T-helper 1 cell treated with Interleukin-12 subunit alpha and Interleukin-12 subunit beta and Interleukin-4 antibody, amounts not matched to agents 30 μg/mL and 1 μg/mL, for 36 hours (primary cell): ENCODE measurements around the gene LRRC75B.
"Not testable (repeated sequence)": the region's sequence is repeated elsewhere in the genome, so short reads cannot be mapped to it uniquely, and the experiment has no call there.

Experiments used
- H3K27ac Mint-ChIP-seq: one replicate; pipeline ENCODE4 v1.8.0; 2021; ENCODE audit warnings: mild to moderate bottlenecking, mixed read lengths
- H3K27me3 Mint-ChIP-seq: one replicate; pipeline ENCODE4 v1.8.0; 2021; ENCODE audit warnings: low read depth, mixed read lengths
- H3K36me3 Mint-ChIP-seq: one replicate; pipeline ENCODE4 v1.8.0; 2021; ENCODE audit warnings: low read depth, mixed read lengths
- H3K4me1 Mint-ChIP-seq: one replicate; pipeline ENCODE4 v1.8.0; 2021; ENCODE audit warnings: low read depth, mixed read lengths
- H3K4me3 Mint-ChIP-seq: one replicate; pipeline ENCODE4 v1.8.0; 2021; ENCODE audit warnings: mild to moderate bottlenecking, moderate library complexity, mixed read lengths
- H3K9me3 Mint-ChIP-seq: one replicate; pipeline ENCODE4 v1.8.0; 2021; ENCODE audit warnings: mixed read lengths

LRRC75B gene

DNA sequence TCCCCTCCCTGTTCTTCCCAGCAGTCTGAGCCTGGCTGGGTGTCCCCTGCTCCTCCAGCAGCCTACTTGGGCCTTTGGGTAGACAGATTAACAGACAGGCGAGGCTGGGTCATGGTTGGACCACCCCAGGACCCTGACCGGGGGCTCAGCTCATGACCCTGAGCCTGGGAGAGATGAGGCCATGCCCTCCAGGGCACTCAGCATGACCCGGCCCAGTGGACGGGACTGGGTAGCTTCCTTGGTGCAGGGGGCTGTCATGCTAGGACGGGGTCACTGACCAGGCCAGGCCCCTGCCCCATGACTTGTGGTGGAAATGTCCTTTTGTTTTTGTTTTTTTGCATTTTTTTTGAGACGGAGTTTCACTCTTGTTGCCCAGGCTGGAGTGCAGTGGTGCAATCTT lies 15.5 kb upstream of the LRRC75B start:
- Mint-ChIP-seq H3K4me3 (peak overlapping the region; percentile 86), H3K4me1 (peaks cover 28% of the 10 kb centered on the region), H3K27ac (peak overlapping the region; percentile 98)
- H3K36me3 Mint-ChIP-seq, H3K27me3 Mint-ChIP-seq, H3K9me3 Mint-ChIP-seq: not testable (repeated sequence)

DNA sequence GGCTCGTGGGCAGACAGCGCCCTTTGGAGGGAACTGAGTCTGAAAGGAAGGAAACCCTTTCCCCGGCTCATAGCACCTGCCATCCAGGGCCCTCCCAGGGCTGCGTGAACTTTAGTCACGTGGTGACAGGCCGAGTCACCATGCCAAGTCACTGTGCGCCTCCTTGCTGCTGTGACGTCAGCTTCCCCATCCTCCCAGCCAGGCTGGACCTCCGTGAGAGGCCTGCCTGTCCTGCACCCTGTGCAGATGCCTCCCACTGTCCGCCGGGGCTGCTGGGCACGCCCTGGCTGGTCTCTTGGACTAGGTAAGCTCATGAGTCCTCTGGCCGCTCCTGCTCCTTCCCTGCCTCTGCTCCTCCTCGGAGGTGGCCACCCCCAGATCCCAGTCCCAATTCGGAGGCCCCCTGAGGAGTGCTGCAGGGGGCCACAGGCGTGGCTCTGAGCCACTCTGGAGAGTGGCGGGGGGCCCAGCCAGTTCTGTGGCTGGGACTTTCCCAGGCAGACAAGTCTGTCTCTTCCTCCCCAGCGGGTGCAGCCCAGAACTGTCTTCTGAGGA lies 14.6 kb upstream of the LRRC75B start:
- Mint-ChIP-seq H3K4me1 (peaks cover 32% of the 10 kb centered on the region), H3K4me3 (peak overlapping the region; percentile 86), H3K27ac (peak overlapping the region; percentile 98)
- H3K27me3 Mint-ChIP-seq, H3K36me3 Mint-ChIP-seq, H3K9me3 Mint-ChIP-seq: not testable (repeated sequence)

DNA sequence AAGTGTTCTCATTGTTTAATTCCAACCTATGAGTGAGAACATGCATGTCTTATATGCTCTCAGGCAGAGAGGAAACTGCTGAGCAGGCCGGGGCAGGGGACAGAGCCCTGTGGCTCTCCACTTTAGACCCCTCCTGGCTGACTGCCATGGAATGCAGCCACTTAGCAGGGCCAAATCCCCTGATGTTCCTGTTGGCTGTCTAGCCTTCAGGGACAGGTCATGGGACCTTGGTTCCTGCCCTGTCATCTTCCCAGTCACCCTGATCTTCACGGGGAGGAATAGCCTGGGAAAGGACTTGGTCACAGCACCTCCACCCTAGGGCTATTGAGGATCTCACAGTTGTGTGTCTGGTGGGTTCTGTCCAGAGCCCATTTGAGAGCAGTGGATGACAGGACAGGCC lies 13.5 kb upstream of the LRRC75B start:
- not testable (repeated sequence) for H3K36me3 Mint-ChIP-seq, H3K27me3 Mint-ChIP-seq, H3K9me3 Mint-ChIP-seq, H3K4me3 Mint-ChIP-seq
- Mint-ChIP-seq H3K27ac (peak overlapping the region; percentile 36), H3K4me1 (peaks cover 34% of the 10 kb centered on the region)

- H3K27me3 Mint-ChIP-seq, H3K36me3 Mint-ChIP-seq, H3K9me3 Mint-ChIP-seq: not testable (repeated sequence)
- H3K27ac Mint-ChIP-seq = peak overlapping the region; percentile 84
- peak overlapping the region; percentile 71 for H3K4me3 Mint-ChIP-seq
- peaks cover 33% of the 10 kb centered on the region for H3K4me1 Mint-ChIP-seq
These were observed 11.1 kb upstream of the LRRC75B start for GRCh38 chr22:24603770-24604629.

GRCh38 chr22:24602847-24603769 lies 10.2 kb upstream of the LRRC75B start, which contains the start of gene GGT1:
Gene GGT1 (plus strand): TSS chr22:24603193. CDS start chr22:24611082, 7,889 bp downstream.
- peaks cover 31% of the 10 kb centered on the region for H3K4me1 Mint-ChIP-seq
- H3K9me3 Mint-ChIP-seq, H3K36me3 Mint-ChIP-seq, H3K27me3 Mint-ChIP-seq: not testable (repeated sequence)
- peak within 1 kb of the TSS; percentile 84 for H3K27ac Mint-ChIP-seq
- peak within 1 kb of the TSS; percentile 71 for H3K4me3 Mint-ChIP-seq

GRCh38 chr22:24602105-24602749 lies 9.4 kb upstream of the LRRC75B start:
- H3K9me3 Mint-ChIP-seq, H3K36me3 Mint-ChIP-seq, H3K27me3 Mint-ChIP-seq, H3K27ac Mint-ChIP-seq, H3K4me3 Mint-ChIP-seq: not testable (repeated sequence)
- peaks cover 25% of the 10 kb centered on the region for H3K4me1 Mint-ChIP-seq

DNA sequence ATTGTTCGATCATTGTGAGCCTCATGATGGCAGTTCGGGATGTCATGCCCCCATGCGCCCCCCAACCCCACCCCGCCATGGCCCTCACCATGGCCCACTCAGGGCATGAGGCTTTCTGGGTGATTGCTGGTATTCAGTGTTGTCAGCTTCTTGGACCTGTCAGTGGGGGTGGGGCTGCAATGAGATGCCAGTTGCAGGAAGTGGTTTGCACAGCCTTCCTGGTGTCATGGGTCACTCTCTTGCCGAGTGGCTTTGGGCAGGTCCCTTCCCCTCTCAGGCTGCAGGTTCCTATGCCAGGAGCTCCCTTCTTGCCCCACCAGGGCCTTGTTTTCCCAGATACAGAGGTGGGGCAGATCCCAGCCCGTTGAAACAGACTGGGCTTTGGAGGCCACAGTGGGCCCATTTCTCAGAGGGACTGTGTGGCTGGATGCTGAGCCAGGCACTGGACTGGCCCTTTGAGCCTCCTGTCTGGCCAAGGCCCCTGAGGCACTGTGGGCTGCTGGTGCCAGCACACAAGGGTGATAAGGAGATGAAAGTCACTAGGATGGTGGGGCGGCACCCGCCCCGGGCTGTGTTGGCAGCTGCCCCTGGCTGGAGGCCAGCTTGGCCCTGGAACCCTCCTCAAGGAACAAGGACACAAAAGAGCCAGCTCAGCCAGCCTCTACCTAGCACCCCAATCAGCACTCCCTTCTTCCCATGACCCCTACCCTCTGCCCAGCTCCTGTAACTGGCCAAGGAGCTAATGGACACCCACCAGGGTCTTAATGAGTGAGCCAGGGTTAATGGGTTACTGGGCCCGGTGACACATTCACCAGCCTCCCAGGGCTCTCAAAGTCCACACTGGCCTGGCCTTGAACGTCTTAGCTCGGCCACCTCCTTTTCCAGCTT lies 8.6 kb upstream of the LRRC75B start:
- Mint-ChIP-seq H3K4me1 (peaks cover 23% of the 10 kb centered on the region), H3K27ac (peak overlapping the region; percentile 63), H3K9me3 (no peaks in the 10 kb centered on the region), H3K36me3 (no peaks in the 10 kb centered on the region), H3K4me3 (no peak overlapping the region), H3K27me3 (no peaks in the 10 kb centered on the region)

- peaks cover 20% of the 10 kb centered on the region for H3K4me1 Mint-ChIP-seq
- not testable (repeated sequence) for H3K4me3 Mint-ChIP-seq, H3K27ac Mint-ChIP-seq, H3K27me3 Mint-ChIP-seq, H3K9me3 Mint-ChIP-seq, H3K36me3 Mint-ChIP-seq
These were observed 7.3 kb upstream of the LRRC75B start for GRCh38 chr22:24599958-24600715.

DNA sequence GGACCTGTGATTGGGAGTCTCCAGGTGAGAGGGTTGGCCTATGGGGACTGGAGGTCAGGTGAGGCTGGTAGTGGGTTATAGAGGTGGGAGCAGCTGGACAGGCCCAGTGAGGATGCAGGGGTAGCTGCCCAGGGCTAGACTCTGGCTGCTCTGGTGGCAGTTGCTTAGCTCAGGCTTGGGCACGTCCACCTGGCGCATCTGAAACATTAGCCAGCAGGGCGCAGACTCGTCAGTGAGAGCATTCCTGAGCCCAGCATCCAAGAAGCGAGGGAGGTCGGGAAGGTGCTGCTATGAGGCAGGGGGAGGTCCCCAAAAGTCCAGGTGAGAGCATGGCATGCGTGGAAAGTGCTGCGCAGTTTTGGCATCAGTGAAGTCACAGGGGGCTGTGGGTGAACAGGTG lies 6.6 kb upstream of the LRRC75B start:
- H3K36me3 Mint-ChIP-seq = no peaks in the 10 kb centered on the region
- H3K4me3 Mint-ChIP-seq = no peak overlapping the region
- no peaks in the 10 kb centered on the region for H3K27me3 Mint-ChIP-seq
- H3K4me1 Mint-ChIP-seq = peaks cover 18% of the 10 kb centered on the region
- no peaks in the 10 kb centered on the region for H3K9me3 Mint-ChIP-seq
- no peak overlapping the region for H3K27ac Mint-ChIP-seq

DNA sequence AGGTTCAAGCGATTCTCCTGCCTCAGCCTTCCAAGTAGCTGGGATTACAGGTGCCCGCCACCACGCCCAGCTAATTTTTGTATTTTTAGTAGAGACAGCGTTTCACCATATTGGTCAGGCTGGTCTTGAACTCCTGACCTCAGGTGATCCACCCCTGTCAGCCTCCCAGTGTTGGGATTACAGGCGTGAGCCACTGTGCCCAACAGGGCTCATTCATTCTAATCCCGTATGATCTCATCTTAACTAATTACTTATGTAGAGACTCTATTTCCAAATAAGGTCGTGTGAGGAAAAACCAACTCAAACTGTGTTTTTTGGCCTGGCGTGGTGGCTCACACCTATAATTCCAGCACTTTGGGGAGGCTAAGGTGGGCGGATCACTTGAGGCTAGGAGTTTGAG lies 4.2 kb upstream of the LRRC75B start:
- not testable (repeated sequence) for H3K9me3 Mint-ChIP-seq, H3K4me1 Mint-ChIP-seq, H3K27me3 Mint-ChIP-seq, H3K27ac Mint-ChIP-seq, H3K36me3 Mint-ChIP-seq, H3K4me3 Mint-ChIP-seq

DNA sequence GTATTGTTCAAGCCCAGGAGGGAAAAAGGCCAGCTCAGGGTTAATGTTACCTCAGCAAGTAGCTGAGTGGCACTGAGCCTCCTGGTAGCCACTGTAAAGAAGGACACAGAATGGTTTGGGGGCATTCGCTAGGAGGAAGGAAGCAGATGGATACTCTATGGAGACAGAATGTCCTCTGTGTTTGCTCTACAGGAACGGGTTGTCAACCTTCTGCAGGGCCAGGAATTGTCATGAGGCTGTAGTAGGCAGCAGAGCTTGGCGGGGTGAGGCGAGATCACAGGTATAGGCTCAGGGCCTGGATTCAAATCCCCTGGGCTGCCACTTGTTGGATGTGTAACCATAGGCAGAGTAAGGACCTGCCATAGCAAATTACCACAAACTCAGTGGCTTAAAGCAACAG lies 3.0 kb upstream of the LRRC75B start:
- H3K4me3 Mint-ChIP-seq = no peak overlapping the region
- peaks cover 4% of the 10 kb centered on the region for H3K4me1 Mint-ChIP-seq
- no peaks in the 10 kb centered on the region for H3K9me3 Mint-ChIP-seq
- peaks cover 9% of the 10 kb centered on the region for H3K27me3 Mint-ChIP-seq
- H3K27ac Mint-ChIP-seq = no peak overlapping the region
- no peaks in the 10 kb centered on the region for H3K36me3 Mint-ChIP-seq

DNA sequence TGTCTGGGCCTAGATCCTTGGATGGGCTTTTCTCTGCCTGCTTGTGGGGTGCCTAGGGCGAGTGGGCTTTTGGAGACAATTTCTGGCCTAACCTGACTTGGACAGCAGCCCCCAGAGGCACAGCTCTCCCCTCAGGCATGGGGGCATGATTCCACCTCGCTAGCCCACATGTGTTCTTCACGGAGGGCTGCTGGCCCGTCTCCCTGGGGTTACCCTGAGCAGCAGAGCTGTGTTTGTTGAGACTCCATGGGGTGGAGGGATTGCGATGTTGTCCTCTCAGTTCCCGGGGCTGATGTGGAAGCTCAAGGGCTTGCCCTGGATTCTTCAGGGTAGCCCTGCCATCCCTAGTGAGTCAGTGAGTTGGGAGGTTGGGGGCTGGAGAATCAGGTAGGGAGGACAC lies 2.4 kb upstream of the LRRC75B start:
- Mint-ChIP-seq H3K4me3 (no peak overlapping the region), H3K36me3 (no peaks in the 10 kb centered on the region), H3K27me3 (peaks cover 9% of the 10 kb centered on the region), H3K4me1 (peaks cover 4% of the 10 kb centered on the region), H3K27ac (no peak overlapping the region), H3K9me3 (no peaks in the 10 kb centered on the region)

DNA sequence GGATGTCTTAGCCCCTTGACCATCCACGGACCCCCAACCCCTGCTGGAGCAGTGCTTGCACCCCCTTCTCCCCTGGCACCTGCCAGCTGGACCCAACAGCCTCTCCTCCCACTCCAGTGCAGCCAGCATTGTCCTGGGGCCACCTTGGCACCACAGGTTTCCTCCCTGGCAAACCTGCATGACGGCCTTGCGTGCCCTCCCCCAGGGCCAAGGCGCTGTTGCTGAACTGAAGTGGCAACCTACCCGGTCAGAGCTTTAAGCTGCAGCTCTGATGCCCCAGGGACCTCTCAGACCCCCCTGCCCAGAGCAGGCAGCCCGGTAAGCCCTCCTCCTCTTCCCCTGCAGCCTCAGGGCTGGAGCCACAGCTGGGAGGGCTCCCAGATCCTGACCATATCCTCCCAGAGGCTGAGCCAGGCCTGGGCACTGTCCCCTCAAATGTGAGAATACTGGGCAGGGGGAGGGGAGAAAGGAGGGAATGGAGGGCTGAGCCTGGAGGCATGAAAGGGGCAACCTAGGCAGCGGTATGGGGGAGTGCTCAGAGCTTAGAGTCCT lies 1.8 kb upstream of the LRRC75B start:
- Mint-ChIP-seq H3K27me3 (peaks cover 9% of the 10 kb centered on the region), H3K27ac (no peak overlapping the region), H3K9me3 (no peaks in the 10 kb centered on the region), H3K4me3 (no peak overlapping the region), H3K36me3 (no peaks in the 10 kb centered on the region), H3K4me1 (peaks cover 4% of the 10 kb centered on the region)
